GM12801 (cell line): ENCODE results near the gene GCA.

Experiments
- CTCF ChIP-seq: IDR thresholded peaks from one replicate; pipeline ENCODE4 v1.5.1; 2011; ENCODE audit warnings: control low read depth; ENCODE audit not compliant: insufficient read length; ENCODE audit errors: extremely low read depth

GCA gene

GRCh38 chr2:162385536-162385935 lies 41.6 kb downstream of the GCA start:
- TF ChIP-seq CTCF: no peak

- no peak for TF ChIP-seq CTCF
Observed at GRCh38 chr2:162390801-162391200, 46.9 kb downstream of the GCA start.

GRCh38 chr2:162400336-162400735 lies 56.4 kb downstream of the GCA start:
- no peak for TF ChIP-seq CTCF

GRCh38 chr2:162401871-162402270 lies 57.9 kb downstream of the GCA start:
- no peak for TF ChIP-seq CTCF

GRCh38 chr2:162403884-162404283 lies 60.0 kb downstream of the GCA start:
- TF ChIP-seq CTCF: no peak
